ENCODE data around the gene STK32A.

Gene STK32A

DNA sequence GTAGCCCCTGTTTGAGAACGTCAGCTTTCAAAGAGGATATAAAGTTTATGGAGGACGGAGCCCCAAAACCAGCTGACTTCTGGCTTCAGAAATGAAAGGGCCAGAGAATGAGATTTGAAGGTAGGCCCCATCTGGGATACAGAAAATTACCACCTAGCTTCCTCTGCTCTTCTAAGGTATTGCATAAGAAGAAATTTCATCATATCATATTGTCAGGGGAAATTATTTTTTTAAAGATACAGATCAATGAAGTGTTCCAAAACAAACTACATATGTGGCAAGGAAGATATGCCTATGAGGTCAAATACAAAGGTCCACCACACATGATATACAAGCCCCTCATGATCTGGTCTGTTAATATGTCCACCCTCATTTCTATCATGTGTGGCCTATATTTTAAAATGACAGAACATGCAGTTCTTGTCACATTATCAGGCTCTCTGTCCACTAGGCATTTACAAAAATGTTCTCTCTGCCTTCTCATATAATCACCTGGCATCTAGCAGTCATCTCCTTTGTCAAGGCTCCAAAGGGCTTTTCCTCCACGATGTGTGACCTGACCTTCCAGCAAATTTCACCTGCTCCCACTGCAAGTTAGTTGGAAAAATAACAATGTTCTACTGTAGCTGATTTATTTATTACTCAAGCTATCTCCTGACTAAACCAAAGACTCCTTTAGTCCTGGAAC, 192.0 kb downstream of the STK32A start:
- no peak for DNase-seq
- Histone ChIP-seq H3K4me3 (ENCODE audit: low read depth, low read length) (no peak overlapping the region), H3K27ac (no peak overlapping the region), H3K27me3 (replicated peaks) (no peaks in the 10 kb centered on the region), H3K36me3 (replicated peaks) (no peaks in the 10 kb centered on the region)
- TF ChIP-seq, protein P1, sequence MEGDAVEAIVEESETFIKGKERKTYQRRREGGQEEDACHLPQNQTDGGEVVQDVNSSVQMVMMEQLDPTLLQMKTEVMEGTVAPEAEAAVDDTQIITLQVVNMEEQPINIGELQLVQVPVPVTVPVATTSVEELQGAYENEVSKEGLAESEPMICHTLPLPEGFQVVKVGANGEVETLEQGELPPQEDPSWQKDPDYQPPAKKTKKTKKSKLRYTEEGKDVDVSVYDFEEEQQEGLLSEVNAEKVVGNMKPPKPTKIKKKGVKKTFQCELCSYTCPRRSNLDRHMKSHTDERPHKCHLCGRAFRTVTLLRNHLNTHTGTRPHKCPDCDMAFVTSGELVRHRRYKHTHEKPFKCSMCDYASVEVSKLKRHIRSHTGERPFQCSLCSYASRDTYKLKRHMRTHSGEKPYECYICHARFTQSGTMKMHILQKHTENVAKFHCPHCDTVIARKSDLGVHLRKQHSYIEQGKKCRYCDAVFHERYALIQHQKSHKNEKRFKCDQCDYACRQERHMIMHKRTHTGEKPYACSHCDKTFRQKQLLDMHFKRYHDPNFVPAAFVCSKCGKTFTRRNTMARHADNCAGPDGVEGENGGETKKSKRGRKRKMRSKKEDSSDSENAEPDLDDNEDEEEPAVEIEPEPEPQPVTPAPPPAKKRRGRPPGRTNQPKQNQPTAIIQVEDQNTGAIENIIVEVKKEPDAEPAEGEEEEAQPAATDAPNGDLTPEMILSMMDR (IDR thresholded peaks at IDR 0.05; ENCODE audit: low read depth, low read length, missing control alignments), result no peak
- in situ Hi-C loops (cut with HindIII; ENCODE audit: low pct_ligation_motif_present, low sequenced_read_pairs), result no loop called here

DNA sequence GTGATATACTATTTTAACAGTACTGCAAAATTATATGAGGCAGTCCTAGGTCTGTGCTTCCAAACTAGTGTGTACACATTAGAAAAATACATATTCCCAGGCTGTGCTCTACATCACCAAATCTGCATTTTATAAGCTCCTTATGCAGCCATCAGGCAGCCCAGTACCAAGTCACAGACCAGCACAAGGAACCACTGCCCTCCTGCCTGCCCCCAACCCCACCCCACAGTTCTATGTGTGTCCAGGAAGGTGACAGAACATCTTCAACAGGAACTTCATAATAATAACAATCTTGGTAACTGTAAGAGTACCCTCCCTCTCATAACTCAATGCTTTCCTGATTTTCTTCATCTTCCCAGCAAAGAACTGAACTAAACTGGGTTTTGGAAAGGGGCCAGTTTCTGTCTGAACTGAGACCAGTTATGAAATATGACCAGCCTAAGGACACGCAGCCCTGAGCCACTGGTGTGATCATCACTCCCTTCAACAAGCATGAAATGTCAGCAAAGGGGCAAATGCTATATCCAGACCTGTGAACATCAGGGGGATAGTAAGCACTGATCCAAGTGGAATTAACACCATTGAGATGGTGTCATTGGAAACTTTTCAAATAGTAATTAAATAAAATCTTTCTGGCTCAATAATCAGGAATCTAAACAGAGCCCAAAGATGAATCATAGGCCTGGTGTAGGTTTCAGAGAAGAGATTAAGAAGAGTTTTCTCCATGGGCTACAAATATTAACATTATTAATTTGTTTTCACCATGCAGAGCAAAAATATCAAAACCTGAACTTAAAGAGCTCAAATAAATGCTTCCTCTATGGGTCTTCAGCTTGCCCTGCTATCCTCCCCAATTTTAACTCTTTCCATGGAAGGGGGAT, 192.9 kb downstream of the STK32A start:
- H3K27ac ChIP-seq, result no peak overlapping the region
- in situ Hi-C loops (cut with HindIII; ENCODE audit: low pct_ligation_motif_present, low sequenced_read_pairs), result no loop called here

DNA sequence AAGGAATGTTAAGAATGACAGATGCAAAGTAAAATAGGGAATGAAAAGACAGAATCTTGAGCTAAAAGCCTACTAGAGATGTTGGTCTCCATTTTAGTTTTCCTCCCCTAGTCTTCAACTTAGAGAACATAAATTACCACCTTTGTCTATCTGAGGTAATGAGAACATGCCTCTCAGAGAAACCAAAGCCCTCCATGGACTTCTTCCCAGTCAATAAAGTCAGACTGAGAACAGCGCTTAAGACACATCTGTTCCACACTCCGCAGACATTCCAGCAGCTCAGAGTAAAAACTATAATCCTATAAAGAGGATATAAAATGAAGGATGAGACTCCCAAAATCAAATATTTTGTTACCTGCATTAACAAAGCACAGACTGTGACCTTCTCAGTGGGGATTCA, 195.8 kb downstream of the STK32A start:
- TF ChIP-seq, protein P1 (IDR thresholded peaks at IDR 0.05; ENCODE audit: low read depth, low read length, missing control alignments), result no peak
- Histone ChIP-seq H3K36me3 (replicated peaks) (no peaks in the 10 kb centered on the region), H3K4me3 (ENCODE audit: low read depth, low read length) (no peak overlapping the region), H3K27ac (no peak overlapping the region), H3K27me3 (replicated peaks) (no peaks in the 10 kb centered on the region)
- DNase-seq, result no peak
- in situ Hi-C loops (cut with HindIII; ENCODE audit: low pct_ligation_motif_present, low sequenced_read_pairs), result no loop called here

More for the DNA sequence above, 192.9 kb downstream of the STK32A start:
- TF ChIP-seq, protein P1 (IDR thresholded peaks at IDR 0.05; ENCODE audit: low read depth, low read length, missing control alignments), result no peak
- no peak overlapping the region for H3K4me3 ChIP-seq (ENCODE audit: low read depth, low read length)
- H3K27me3 ChIP-seq (replicated peaks), result no peaks in the 10 kb centered on the region
- peak; percentile 16 for DNase-seq
- no peaks in the 10 kb centered on the region for H3K36me3 ChIP-seq (replicated peaks)

DNA sequence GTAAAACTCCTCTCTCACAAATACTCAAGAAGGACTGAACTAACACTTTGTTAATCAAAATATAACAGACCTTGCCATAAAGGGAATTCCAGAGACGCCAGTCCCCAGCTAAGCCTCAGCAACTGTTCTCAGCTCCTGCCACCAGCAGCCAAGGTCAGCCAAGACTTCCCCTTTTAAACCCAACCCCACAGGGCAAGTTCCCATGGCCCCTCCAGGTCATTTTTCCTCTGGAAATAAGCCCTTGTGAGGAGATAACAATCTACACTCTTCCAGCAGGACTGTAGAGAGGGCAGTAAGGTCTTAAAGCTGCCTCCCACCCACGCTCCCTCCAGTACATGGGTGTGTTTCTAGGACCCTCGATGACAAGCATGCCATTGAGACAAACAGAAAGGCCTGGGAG, 196.8 kb downstream of the STK32A start:
- TF ChIP-seq, protein P1 (IDR thresholded peaks at IDR 0.05; ENCODE audit: low read depth, low read length, missing control alignments), result no peak
- no peak for DNase-seq
- Histone ChIP-seq H3K4me3 (ENCODE audit: low read depth, low read length) (no peak overlapping the region), H3K36me3 (replicated peaks) (no peaks in the 10 kb centered on the region), H3K27me3 (replicated peaks) (no peaks in the 10 kb centered on the region), H3K27ac (no peak overlapping the region)
- in situ Hi-C loops (cut with HindIII; ENCODE audit: low pct_ligation_motif_present, low sequenced_read_pairs), result no loop called here

DNA sequence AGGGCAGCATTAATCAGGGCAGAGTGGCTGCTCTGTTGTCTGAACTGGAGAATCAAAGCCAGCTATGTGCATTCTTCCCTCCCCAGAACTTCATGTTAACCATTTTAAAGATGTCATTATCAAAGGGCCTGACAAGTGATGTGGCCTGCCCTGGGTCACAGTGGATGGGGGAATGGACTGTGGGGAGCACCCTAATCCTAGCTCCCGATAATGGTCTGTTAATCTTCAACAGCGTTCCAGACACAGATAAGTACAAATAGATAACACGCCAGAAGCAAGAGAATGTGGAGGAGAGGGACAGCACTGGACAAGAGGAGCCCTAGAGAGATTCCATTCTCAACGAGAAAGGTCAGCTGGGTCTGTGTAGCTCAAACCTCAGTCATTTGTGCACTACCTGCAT, 197.5 kb downstream of the STK32A start:
- Histone ChIP-seq H3K36me3 (replicated peaks) (no peaks in the 10 kb centered on the region), H3K4me3 (ENCODE audit: low read depth, low read length) (no peak overlapping the region), H3K27ac (no peak overlapping the region), H3K27me3 (replicated peaks) (no peaks in the 10 kb centered on the region)
- in situ Hi-C loops (cut with HindIII; ENCODE audit: low pct_ligation_motif_present, low sequenced_read_pairs), result no loop called here
- no peak for DNase-seq
- TF ChIP-seq, protein P1 (IDR thresholded peaks at IDR 0.05; ENCODE audit: low read depth, low read length, missing control alignments), result no peak

Data from brain microvascular endothelial cell (primary cell).